ENCODE data around the gene TCP11L2.
"Not testable (repeated sequence)": the region's sequence is repeated elsewhere in the genome, so short reads cannot be mapped to it uniquely, and the experiment has no call there.

Gene TCP11L2

DNA sequence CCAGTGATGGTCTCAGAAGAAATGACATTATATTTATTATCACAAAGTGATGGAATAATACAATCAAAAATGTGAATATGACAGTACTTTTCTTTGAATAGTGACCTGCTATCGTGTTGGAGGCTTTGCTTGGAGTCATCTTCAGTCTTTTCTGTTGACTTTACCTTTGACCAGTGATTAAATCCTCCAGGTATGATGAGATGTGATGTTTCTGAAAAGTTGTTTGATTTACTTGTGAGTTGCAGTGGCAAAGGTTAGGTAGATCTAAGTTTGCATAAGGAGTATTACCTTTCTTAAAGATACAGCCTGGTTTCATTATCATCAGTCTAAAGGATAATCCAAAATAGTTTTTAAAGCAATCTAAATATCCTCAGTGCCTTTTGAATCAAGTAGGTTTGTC lies 4.6 kb downstream of the TCP11L2 start:
- no peak for DNase-seq (ENCODE audit: low read depth)

DNA sequence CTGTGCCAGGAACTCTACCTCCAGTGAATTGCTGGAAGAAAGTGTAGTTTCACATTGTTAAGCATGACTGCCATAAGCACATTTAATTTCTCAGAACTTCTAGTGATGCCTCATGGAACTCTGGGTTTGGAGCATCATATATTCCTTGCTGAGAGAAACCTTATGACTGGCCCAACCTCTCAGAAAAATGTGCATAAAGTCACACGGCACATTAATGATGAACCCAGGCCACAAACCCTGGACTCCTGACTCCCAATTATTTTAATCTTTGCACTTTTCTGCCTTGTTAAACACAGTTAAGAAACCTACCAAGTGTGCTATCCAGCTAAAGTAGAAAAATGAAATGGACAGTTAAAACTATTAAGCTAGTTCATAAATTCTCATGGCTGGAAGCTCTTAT lies 5.6 kb downstream of the TCP11L2 start:
- DNase-seq (ENCODE audit: low read depth) = no peak

DNA sequence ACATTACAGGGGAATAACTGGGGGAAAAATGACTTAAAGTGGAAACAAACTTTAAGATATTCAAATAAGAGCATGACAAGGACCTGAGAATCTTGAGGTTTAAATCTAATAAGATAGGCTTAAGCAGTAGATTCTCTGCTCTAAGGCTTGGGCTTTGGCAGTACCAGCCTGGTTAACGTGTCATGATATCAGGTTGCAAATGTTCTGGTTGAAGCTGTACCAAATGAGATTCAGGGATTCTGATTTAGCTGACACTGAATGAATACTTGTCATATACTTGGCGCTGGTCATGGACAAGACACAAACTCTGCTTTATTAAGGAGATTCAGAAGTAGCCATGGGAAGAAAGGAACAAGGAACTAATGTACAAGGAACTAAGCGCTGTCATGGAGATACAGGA lies 6.1 kb downstream of the TCP11L2 start:
- no peak for DNase-seq (ENCODE audit: low read depth)

DNA sequence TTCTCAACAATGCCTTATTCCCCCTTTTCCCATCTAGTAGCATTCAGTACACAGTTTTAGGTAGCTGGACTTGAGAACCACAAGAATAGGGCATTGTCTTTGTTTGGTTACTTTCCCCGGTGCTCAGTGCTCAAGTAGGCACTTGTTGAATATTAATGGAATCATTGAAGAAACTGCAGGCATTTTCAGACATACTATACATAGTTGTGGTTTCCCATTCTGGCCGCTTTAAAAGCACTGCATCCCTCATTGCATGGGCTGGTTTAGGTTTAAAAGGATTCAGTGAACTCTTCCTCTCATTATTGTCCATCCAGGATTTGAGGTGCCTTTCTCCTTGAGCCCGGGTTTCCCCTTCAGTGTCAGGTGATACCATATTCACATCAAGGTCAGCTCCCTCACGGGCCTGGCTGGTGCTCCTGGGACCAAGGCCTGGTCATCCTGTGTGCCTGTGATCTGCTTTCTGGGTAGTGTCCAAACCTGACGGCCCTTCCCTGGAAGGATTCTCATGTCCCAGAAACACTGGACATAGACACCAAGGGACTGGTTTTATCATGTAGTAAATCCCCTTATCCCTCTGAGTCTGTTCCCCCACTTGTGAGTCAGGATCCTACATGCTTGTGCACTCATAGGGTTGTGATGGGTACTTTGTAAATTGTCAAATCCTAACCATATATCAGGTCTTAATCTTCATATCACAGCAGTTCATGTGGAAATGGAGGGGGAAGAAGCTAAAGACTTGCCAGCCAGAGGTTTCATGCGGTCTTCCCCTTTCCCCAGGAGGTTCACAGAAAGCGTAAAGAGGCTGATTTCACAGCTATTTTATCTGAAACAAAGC lies 7.4 kb downstream of the TCP11L2 start:
- no peak for DNase-seq (ENCODE audit: low read depth)

DNA sequence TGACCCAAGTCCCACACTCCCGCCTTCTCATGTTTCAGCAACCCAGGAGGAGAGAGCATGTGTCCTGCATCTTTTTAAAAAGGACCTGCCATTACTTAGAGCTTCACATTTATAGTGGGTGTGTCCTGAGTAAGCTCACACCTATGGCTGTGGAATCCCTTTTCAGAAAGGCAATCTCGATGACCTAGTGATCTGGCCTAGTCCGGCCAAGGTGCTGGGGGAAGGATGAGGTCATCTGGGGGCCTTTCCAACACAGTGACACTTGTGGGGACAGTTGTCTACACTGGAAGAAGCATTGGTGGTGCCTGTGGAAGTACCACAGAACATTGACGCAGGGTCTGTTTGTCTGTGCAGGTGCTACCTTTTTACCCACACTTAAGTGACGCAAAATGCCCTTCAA lies 8.2 kb downstream of the TCP11L2 start:
- DNase-seq (ENCODE audit: low read depth) = no peak

DNA sequence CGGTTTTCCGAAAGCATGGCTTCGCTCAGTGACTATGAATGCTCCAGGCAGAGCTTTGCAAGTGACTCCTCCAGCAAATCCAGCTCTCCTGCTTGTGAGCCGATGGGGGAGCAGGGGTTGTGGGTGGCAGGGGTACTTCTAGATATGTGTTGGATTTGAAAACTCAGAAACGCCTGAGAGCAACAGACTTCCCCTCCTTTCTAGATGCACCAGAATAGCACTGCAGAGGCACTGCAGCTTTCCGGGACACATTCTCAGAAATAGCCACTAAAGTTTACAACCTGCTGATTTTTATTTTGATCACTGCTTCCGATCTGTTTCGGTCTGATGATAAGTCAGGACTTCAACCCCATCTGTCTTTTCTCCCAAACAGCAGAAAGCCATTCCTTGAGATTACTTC lies 8.6 kb downstream of the TCP11L2 start:
- DNase-seq (ENCODE audit: low read depth) = no peak

DNA sequence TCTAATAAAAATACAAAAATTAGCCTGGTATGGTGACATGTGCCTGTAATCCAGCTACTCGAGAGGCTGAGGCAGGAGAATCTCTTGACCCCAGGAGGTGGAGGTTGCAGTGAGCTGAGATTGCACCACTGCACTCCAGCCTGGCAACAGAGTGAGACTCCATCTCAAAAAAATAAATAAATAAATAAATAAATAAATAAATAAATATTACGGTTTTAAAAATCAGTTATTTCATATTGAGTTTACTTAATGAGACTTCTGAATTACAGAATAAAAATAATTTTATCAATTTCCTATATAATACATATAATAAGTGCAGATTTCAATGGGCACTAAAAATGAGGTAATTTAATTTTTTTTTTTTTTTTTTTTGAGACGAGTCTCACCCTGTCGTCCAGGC lies 10.9 kb downstream of the TCP11L2 start:
- DNase-seq (ENCODE audit: low read depth) = not testable (repeated sequence)

DNA sequence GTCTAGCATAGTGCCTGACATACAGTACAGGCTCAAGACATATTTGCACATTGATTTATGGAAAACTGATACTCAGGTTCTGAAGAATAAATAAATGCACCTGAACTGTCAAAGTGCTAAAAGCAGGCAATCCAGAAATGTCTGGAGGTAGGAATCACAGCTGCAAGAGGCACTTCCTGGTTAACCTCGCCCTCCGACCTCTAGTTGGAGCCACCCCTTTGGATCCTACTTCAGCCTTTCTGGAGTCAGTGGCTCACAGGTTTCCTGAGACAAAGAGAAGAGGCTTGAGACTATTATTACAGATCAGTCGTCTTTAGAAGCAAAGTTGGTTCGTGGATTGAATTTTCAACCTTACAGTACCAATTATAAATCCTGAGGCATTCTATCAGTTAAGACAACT lies 13.0 kb downstream of the TCP11L2 start:
- DNase-seq (ENCODE audit: low read depth) = no peak

DNA sequence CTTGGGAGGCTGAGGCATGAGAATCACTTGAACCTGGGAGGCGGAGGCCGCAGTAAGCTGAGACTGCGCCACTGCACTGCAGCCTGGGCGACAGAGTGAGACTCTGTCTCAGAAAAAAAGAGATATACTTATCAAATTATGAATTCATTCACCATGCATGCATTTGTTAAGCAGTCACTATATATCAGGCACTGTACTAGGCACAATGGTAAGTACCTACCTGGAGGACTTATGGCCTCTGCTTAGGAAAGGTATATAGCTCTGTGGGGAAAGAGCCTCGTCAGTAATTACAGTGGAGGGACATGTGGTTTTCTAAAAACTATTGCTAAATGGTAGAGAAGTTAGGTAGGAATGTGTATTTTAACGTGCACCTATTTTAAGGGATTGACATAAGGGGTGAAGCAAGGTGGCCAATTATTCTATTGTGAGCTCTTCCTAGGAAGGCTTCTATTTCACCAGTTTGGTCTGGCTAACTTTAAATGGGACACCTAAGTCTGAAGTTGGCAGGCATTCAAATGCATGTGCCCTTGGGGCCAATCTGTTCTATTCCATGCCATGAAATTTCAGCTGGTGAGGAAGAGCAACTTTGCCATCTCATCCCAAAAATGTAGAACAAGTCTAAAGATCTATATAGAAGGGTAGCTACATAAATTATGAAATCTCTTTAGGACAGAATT lies 15.0 kb downstream of the TCP11L2 start:
- no peak for DNase-seq (ENCODE audit: low read depth)

DNA sequence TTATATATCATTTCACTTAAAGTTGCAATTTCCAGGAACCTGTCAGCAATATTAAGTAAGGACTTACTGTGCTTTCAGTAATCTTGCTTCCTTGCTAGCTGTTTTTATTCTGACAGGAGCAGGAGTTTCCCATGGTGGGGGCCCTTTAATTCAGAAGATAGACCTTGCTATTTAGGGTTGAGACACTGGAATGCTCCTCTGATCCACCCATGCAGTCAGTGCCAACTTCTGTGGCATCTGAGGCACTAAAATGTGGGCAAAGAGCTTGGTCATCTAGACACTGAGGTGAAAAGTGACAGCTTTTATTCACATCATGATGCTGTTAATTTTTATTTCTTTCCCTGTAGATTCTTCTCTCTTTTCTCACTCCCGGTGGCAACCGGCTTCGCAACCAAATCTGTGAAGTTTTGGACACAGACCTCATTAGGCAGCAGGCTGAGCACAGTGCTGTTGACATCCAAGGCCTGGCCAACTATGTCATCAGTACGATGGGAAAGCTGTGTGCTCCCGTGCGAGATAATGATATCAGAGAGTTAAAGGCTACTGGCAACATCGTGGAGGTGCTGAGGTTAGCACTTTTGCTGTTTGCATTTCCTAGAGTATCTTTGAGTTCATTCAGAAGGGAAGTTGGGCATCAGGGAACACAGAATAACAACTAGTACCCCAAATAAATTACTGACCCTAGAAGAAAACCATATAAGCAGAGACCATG lies 18.8 kb downstream of the TCP11L2 start:
- no peak for DNase-seq (ENCODE audit: low read depth)

DNA sequence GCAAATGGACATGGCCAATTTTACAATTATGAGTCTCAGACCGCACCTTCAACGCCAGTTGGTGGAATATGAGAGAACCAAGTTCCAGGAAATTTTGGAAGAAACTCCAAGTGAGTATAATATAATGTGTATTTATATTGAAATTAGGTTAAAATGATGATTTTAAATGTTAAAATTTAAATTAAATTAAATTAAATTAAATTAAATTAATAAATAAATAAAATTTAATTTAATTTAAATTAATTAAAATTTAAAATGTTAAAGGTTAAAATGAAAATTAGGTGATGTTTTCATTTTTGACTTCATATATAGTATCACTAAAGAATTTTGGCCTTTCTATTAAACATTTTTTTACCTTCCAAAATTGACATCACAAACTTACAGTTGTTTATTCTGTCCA lies 21.0 kb downstream of the TCP11L2 start:
- no peak for DNase-seq (ENCODE audit: low read depth)

DNA sequence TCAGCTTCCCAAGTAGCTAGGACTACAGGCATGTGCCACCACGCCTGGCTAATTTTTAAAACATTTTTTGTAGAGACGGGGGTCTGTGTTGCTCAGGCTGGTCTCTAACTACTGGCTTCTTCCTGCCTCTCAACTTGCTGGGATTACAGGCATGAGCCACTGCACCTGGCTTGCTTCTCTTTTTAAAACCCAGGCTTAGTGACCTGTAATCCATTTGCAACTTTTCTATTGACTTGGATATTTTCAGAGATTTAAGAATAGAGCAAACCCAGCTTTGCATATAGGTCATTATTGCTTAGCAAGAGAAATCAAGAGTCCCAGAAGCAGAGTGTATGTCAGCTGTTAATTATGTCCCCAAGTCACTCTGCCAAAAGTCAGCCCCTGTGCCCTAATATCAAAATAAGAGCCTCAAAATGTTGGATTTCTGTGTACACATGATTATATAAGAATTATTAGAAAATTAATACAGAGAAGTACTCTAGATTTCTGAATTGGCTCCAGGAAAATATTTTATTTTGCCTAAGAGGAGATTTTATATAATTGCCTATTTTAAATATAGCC lies 24.9 kb downstream of the TCP11L2 start:
- DNase-seq (ENCODE audit: low read depth) = no peak

DNA sequence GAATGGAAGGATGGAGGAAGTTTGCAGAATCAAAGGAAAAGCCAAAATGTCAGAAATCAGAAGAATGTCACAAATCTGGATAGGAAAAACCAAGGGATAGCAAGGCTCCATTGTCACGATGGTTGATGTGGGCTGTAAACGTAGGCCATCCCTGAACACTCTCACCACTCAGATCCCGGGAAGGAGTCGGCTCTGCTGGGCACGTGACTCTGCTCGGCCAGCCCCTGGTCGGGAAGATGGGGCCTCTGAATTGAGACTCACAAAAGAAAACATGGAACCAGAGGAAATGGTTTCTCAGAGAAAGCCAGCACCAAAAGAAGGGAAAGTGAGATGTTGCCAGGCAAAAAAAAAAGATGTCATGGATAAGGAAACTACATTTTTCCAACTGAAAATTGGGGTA lies 26.2 kb downstream of the TCP11L2 start:
- no peak for DNase-seq (ENCODE audit: low read depth)

DNA sequence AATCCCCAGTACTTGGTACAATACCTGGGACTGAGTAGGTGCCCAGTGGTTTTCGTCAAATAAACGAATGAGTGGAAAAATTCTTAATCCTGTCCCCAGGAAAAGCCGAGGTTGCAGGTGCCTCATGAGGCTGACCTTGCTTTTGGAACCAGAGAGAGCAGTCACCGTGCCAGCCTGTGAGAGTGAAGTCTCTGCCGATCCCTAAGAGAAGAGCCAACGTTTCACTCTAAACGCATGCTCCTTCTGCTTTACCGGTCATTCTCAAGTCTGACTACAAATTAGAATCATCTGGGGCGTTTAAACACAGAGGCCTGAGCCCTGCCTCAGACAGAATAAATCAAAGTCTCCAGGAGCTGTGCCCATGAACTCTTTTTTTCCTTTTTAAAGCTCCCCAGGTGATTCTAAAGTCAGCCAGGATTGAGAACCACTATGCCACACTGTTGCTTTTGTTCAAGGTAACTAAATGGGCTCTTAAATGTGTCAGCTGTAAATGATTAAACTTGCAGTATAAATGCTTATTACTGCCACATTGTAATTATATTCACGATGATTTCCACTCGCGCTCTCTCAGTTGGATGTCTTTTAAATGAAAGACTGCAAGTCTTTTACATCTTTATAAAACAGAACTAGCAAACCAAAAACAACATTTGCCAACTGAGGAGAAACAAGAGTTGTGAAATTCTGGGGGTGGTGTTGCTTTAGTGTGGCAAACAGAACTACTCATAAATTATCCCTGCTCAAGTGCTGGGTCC lies 26.9 kb downstream of the TCP11L2 start:
- DNase-seq (ENCODE audit: low read depth) = no peak

DNA sequence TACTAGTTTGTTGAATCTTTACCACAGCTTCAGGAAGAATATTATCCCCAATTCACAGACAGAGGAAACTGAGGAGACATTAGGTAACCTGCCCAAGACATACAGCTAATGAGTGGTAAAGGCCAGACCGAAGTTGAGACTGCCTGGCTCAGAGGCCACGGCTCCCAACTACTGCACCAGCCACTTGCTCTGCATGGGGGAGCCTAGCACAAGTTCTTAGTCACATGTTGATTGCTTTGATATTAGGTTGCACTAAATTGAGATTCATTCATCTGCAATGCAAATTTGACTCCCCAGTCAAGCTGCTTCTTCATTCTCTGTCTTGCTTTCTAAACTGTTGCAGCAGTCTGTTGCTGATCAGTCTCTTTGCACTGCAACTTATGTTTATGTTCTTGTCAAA lies 29.1 kb downstream of the TCP11L2 start:
- DNase-seq (ENCODE audit: low read depth) = no peak

DNA sequence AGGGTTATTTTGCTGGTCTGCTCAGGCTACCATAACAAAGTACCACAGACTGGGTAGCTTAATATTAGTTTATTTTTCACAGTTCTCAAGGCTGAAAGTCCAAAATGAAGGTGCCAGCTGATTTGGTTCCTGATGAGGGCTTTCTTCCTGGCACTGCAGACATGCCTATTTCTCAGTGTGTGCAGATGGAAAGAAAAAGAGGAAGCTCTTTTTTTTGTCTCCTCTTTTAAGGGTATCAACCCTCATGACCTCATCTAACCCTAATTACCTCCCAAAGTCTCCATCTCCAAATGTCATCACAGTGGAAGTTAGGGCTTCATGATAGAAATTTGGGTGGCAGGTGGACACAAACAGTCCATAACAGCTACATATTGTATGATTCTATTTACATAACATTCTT lies 30.0 kb downstream of the TCP11L2 start:
- DNase-seq (ENCODE audit: low read depth) = no peak

DNA sequence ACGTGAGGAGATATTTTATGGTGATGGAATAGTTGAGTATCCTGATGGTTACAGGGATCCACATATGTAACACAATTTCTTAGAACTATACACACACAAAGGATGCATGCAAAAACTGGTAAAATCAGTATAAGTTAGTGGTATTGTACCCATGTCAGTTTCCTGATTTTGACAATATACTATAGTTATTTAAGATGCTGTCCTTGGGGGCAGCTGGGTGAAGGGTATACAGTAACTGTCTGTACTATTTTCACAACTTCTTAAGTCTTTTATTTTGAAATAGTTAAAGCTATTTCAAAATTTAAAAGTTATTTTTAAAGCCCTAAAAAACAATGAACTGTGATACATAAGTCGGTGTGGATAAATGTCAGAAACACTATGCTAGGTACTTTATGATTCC lies 30.5 kb downstream of the TCP11L2 start:
- DNase-seq (ENCODE audit: low read depth) = no peak

DNA sequence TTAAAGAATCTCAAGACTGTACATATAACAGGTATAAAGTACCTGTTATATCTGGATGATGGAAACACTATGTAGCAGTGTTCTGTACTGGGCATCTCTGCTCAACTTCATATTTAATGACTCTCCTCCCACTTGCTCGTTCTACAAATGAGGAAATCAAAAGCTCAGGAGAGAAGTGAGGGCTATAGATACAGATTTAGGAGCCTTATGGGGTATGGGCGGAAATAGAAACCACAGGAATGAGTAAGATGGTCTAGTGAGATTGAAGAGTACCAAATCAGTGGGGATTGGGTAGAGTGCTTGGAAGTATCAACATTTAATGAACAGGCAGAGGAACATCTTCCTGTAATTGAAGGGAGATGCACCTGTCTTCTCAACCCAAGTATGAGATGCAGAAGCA lies 31.2 kb downstream of the TCP11L2 start:
- DNase-seq (ENCODE audit: low read depth) = no peak

DNA sequence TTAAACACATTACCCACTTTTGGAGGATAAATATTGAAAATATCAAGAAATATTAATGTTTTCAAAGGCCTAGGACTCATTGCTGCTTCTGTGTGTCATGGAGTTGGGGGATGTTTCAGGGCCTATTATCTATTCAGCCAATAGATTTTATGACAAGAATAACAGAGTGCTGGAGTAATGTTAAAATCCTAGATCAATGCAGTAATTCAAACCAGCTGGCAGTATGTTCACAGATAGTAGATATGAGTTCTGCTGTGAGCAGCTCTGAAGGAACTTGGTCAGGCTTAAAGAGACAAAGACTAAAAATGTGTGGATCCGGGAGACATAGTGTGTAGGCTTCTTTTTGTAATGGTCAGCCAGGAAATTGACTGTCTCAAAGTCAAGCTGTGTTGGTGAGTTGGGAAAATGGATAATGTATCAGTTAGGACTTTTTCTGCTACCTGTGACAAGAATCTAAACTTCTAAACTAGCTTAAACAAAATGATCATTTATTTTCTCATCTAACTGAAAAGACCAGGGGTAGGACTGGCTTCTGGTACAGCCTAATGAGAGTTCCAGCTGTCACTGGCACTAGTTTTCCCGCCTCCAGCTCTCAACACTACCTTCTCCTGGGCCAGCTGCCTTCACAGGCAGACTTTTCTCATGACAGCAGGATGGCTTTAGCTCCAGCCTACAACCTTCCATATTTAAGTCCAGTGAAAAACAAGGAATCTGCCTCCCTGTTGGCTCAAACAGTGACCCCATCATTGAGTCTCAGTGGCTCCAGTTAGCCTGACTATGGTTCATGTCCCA lies 38.7 kb downstream of the TCP11L2 start:
- DNase-seq (ENCODE audit: low read depth) = no peak

DNA sequence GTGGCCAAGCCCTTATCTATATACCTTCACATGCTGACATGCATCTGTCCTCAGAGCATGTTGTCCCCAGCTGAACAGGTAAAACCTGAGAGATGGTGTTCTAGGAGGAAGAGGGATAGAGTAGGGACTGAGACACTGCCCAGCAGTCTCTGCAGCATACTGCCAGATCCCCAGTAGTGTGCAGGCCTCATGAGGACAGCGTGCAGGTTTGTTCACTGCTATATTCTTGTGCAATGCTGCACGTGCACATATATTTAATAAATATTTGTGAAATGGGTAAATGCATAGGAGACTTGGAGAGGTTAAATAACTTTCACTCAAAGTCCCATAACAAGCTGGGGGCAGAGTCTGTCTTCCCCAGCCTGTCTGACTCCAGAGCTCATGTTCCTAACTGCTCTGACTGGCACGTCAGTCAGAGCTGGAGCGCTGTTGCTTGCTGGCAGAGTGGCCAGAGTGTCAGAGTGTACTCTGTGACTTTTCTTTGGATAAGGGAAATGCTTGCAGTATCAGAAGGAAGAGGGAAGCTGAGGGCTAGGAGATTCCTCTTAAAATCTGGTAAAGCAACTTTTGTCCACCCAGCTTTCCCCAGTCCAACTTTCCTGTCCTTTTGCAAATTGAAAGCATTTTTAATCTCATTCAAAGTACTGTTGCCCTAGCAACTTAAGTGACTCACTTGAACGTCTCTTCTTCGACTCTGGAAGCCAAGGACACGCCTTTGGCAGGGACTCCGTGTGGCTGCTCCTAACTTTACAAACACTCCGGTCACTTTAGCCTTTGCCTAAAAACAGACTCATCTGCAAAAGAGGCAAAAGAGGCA lies 40.1 kb downstream of the TCP11L2 start:
- no peak for DNase-seq (ENCODE audit: low read depth)

DNA sequence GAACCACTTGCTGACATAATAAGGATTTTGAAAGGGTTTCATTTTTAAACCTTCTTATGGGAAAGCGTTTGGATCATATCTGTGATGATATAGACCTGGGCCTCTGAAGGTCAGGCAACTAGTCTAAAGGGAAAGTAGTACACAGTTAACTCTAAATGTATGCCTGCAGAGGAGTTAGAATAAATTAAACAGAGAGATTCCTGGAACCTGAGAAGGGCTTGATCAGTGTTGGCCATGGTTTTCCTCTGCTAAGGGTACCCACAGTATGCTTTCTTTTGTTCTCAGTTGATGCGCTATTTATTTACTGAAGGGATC lies 40.6 kb downstream of the TCP11L2 start:
- DNase-seq (ENCODE audit: low read depth) = no peak
